Measurements from ENCODE around the gene NDST1. TPM values are rescaled to one million over a fixed set of nuclear protein-coding genes. Genes with fewer than 3 reads are reported as not detected.

Gene NDST1
- polyA plus RNA-seq, 1 donor (not counting 4 experiments of a cell fraction or from before 2014, with no cell fraction given): 24.9 TPM

GRCh38 chr5:150500905-150501304, 7.0 kb upstream of the NDST1 start:
- no peak for TF ChIP-seq EZH2 (IDR thresholded peaks at IDR 0.05; ENCODE audit: low read length)
- TF ChIP-seq, protein P1, sequence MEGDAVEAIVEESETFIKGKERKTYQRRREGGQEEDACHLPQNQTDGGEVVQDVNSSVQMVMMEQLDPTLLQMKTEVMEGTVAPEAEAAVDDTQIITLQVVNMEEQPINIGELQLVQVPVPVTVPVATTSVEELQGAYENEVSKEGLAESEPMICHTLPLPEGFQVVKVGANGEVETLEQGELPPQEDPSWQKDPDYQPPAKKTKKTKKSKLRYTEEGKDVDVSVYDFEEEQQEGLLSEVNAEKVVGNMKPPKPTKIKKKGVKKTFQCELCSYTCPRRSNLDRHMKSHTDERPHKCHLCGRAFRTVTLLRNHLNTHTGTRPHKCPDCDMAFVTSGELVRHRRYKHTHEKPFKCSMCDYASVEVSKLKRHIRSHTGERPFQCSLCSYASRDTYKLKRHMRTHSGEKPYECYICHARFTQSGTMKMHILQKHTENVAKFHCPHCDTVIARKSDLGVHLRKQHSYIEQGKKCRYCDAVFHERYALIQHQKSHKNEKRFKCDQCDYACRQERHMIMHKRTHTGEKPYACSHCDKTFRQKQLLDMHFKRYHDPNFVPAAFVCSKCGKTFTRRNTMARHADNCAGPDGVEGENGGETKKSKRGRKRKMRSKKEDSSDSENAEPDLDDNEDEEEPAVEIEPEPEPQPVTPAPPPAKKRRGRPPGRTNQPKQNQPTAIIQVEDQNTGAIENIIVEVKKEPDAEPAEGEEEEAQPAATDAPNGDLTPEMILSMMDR (optimal IDR thresholded peaks at IDR 0.05 in 1 of 3, IDR thresholded peaks at IDR 0.05 in 1 of 3, conservative IDR thresholded peaks at IDR 0.05 in 1 of 3; ENCODE audit: extremely low read depth in 1 of 3, insufficient read depth in 2 of 3, low read length in 3 of 3): no peak
- Histone ChIP-seq H3K4me2 (ENCODE audit: control insufficient read depth, extremely low read depth, insufficient read depth, low read depth, low read length) (peak overlapping the region; percentile 20), H3K9me1 (ENCODE audit: control insufficient read depth, extremely low read depth, insufficient read depth, low read length) (peaks cover 20% of the 10 kb centered on the region), H3K27me3 (ENCODE audit: control insufficient read depth, extremely low read depth, insufficient read depth, low read length) (no peaks in the 10 kb centered on the region), H3K27ac (ENCODE audit: control insufficient read depth, insufficient read depth, low read length) (no peak overlapping the region), H3K9ac (ENCODE audit: control insufficient read depth, extremely low read depth, insufficient read depth, low read length) (no peak overlapping the region), H4K20me1 (ENCODE audit: control insufficient read depth, extremely low read depth, insufficient read depth, low read length) (peaks cover 2% of the 10 kb centered on the region), H3K36me3 (ENCODE audit: control insufficient read depth in 2 of 2, extremely low read depth in 1 of 2, insufficient read depth in 2 of 2, low read length in 2 of 2) (peaks cover 3 to 4% of the 10 kb centered on the region in 2 experiments), H3K4me1 (ENCODE audit: control insufficient read depth, extremely low read depth, insufficient read depth, low read length) (peaks cover 71% of the 10 kb centered on the region), H3K9me3 (ENCODE audit: control insufficient read depth, low read depth, low read length) (no peaks in the 10 kb centered on the region), H3K4me3 (ENCODE audit: control insufficient read depth in 2 of 3, extremely low read depth in 1 of 3, insufficient read depth in 2 of 3, low read depth in 1 of 3, low read length in 3 of 3) (no peak overlapping the region), H3K79me2 (ENCODE audit: control insufficient read depth, insufficient read depth, low read length) (peaks cover 93% of the 10 kb centered on the region), H2AFZ (ENCODE audit: control insufficient read depth, low read length) (no peak overlapping the region)
- peak; percentile 43 for FAIRE-seq
- dilution Hi-C loops (cut with MboI; ENCODE audit: extremely low pct_ligation_motif_present, low sequenced_read_pairs): no loop called here
- no peak for DNase-seq (ENCODE audit: low read depth, low spot score)

GRCh38 chr5:150502106-150502505, 5.8 kb upstream of the NDST1 start:
- H4K20me1 ChIP-seq (ENCODE audit: control insufficient read depth, extremely low read depth, insufficient read depth, low read length): peaks cover 2% of the 10 kb centered on the region
- DNase-seq (ENCODE audit: low read depth, low spot score) (no peak), FAIRE-seq (peak; percentile 17)
- H3K4me1 ChIP-seq (ENCODE audit: control insufficient read depth, extremely low read depth, insufficient read depth, low read length): peaks cover 74% of the 10 kb centered on the region
- no peak overlapping the region for H2AFZ ChIP-seq (ENCODE audit: control insufficient read depth, low read length)
- no peak overlapping the region for H3K9ac ChIP-seq (ENCODE audit: control insufficient read depth, extremely low read depth, insufficient read depth, low read length)
- peaks cover 96% of the 10 kb centered on the region for H3K79me2 ChIP-seq (ENCODE audit: control insufficient read depth, insufficient read depth, low read length)
- no peak for TF ChIP-seq EZH2 (IDR thresholded peaks at IDR 0.05; ENCODE audit: low read length)
- TF ChIP-seq, protein P1 (optimal IDR thresholded peaks at IDR 0.05 in 1 of 3, IDR thresholded peaks at IDR 0.05 in 1 of 3, conservative IDR thresholded peaks at IDR 0.05 in 1 of 3; ENCODE audit: extremely low read depth in 1 of 3, insufficient read depth in 2 of 3, low read length in 3 of 3): no peak
- dilution Hi-C loops (cut with MboI; ENCODE audit: extremely low pct_ligation_motif_present, low sequenced_read_pairs): no loop called here
- no peak overlapping the region for H3K27ac ChIP-seq (ENCODE audit: control insufficient read depth, insufficient read depth, low read length)
- peaks cover 1 to 4% of the 10 kb centered on the region in 2 experiments for H3K36me3 ChIP-seq (ENCODE audit: control insufficient read depth in 2 of 2, extremely low read depth in 1 of 2, insufficient read depth in 2 of 2, low read length in 2 of 2)
- peak overlapping the region; percentile 7 for H3K4me2 ChIP-seq (ENCODE audit: control insufficient read depth, extremely low read depth, insufficient read depth, low read depth, low read length)
- H3K4me3 ChIP-seq (ENCODE audit: control insufficient read depth in 2 of 3, extremely low read depth in 1 of 3, insufficient read depth in 2 of 3, low read depth in 1 of 3, low read length in 3 of 3): no peak overlapping the region
- no peaks in the 10 kb centered on the region for H3K9me3 ChIP-seq (ENCODE audit: control insufficient read depth, low read depth, low read length)
- peaks cover 20% of the 10 kb centered on the region for H3K9me1 ChIP-seq (ENCODE audit: control insufficient read depth, extremely low read depth, insufficient read depth, low read length)
- no peaks in the 10 kb centered on the region for H3K27me3 ChIP-seq (ENCODE audit: control insufficient read depth, extremely low read depth, insufficient read depth, low read length)
